Measurements from ENCODE around the gene SYNDIG1. TPM values are rescaled to one million over a fixed set of nuclear protein-coding genes. Genes with fewer than 3 reads are reported as not detected.

The SYNDIG1 gene
- total RNA-seq, 4 donors from 2014 or later = 0.20 to 1.3 (median 0.66) TPM; not detected in 1

- Histone ChIP-seq H3K27me3 (no peaks in the 10 kb centered on the region), H3K36me3 (no peaks in the 10 kb centered on the region), H3K27ac (no peak overlapping the region), H3K4me3 (no peak overlapping the region), H3K4me1 (no peaks in the 10 kb centered on the region), H3K9me3 (no peaks in the 10 kb centered on the region)
- intact Hi-C loops (cut with DNase I; ENCODE audit: low total_unique reads) (no loop called here), in situ Hi-C loops (cut with MboI; ENCODE audit: low sequenced_read_pairs in 4 of 4) (loop anchor here in 1 of 4 donors (25.0 kb wide), 1 partner anchor 222 kb away; no protein-coding TSS in a partner anchor)
- ATAC-seq (no peak), DNase-seq (no peak)
- TF ChIP-seq POLR2A (IDR thresholded peaks at IDR 0.05) = no peak
- no peak for TF ChIP-seq CTCF (IDR thresholded peaks at IDR 0.05 in 4 of 5, conservative IDR thresholded peaks at IDR 0.05 in 1 of 5)
These were observed 64.9 kb downstream of the SYNDIG1 start for GRCh38 chr20:24534282-24534681.

GRCh38 chr20:24535941-24536730, 66.7 kb downstream of the SYNDIG1 start:
- no peaks in the 10 kb centered on the region for H3K4me1 ChIP-seq
- in situ Hi-C loops (cut with MboI; ENCODE audit: low sequenced_read_pairs in 4 of 4) = loop anchor here in 1 of 4 donors (25.0 kb wide), 1 partner anchor 224 kb away; no protein-coding TSS in a partner anchor
- intact Hi-C loops (cut with DNase I; ENCODE audit: low total_unique reads) = no loop called here
- ATAC-seq = no peak
- TF ChIP-seq CTCF (IDR thresholded peaks at IDR 0.05 in 4 of 5, conservative IDR thresholded peaks at IDR 0.05 in 1 of 5) (no peak), POLR2A (IDR thresholded peaks at IDR 0.05) (no peak)
- no peak overlapping the region for H3K4me3 ChIP-seq
- no peaks in the 10 kb centered on the region for H3K36me3 ChIP-seq
- no peaks in the 10 kb centered on the region for H3K27me3 ChIP-seq
- H3K27ac ChIP-seq = no peak overlapping the region
- no peaks in the 10 kb centered on the region for H3K9me3 ChIP-seq
- DNase-seq = no peak

- no peak for TF ChIP-seq POLR2A (IDR thresholded peaks at IDR 0.05)
- TF ChIP-seq CTCF (IDR thresholded peaks at IDR 0.05 in 4 of 5, conservative IDR thresholded peaks at IDR 0.05 in 1 of 5) = no peak
- DNase-seq = no peak
- in situ Hi-C loops (cut with MboI; ENCODE audit: low sequenced_read_pairs in 4 of 4) = loop anchor here in 1 of 4 donors (25.0 kb wide), 1 partner anchor 225 kb away; no protein-coding TSS in a partner anchor
These were observed 67.8 kb downstream of the SYNDIG1 start for GRCh38 chr20:24537210-24537609.

GRCh38 chr20:24542721-24543120, 73.3 kb downstream of the SYNDIG1 start:
- H3K4me3 ChIP-seq = no peak overlapping the region
- no peaks in the 10 kb centered on the region for H3K27me3 ChIP-seq
- no peak overlapping the region for H3K27ac ChIP-seq
- H3K4me1 ChIP-seq = no peaks in the 10 kb centered on the region
- no peaks in the 10 kb centered on the region for H3K9me3 ChIP-seq
- DNase-seq (no peak), ATAC-seq (no peak)
- in situ Hi-C loops (cut with MboI; ENCODE audit: low sequenced_read_pairs in 4 of 4) (loop anchor here in 1 of 4 donors (25.0 kb wide), 1 partner anchor 230 kb away; no protein-coding TSS in a partner anchor), intact Hi-C loops (cut with DNase I; ENCODE audit: low total_unique reads) (no loop called here)
- H3K36me3 ChIP-seq = no peaks in the 10 kb centered on the region
- TF ChIP-seq CTCF (IDR thresholded peaks at IDR 0.05 in 4 of 5, conservative IDR thresholded peaks at IDR 0.05 in 1 of 5) = no peak
- no peak for TF ChIP-seq POLR2A (IDR thresholded peaks at IDR 0.05)

More at GRCh38 chr20:24537210-24537609, 67.8 kb downstream of the SYNDIG1 start:
- Histone ChIP-seq H3K9me3 (no peaks in the 10 kb centered on the region), H3K36me3 (no peaks in the 10 kb centered on the region), H3K27ac (no peak overlapping the region), H3K4me1 (no peaks in the 10 kb centered on the region), H3K27me3 (no peaks in the 10 kb centered on the region), H3K4me3 (no peak overlapping the region)
- ATAC-seq = no peak
- intact Hi-C loops (cut with DNase I; ENCODE audit: low total_unique reads) = no loop called here

Data from gastrocnemius medialis (tissue), 4 donors.